HepG2 (cell line): ENCODE data around the gene PLK3. TPM values are rescaled to one million over a fixed set of nuclear protein-coding genes. Genes with fewer than 3 reads are reported as not detected.
A peak's percentile ranks its signal among the peaks of the same experiment; 100 is the strongest.

Experiments
- ATAC-seq: fragments of 200-7000 bp; cut with Tn5 transposase; 3 replicates; pipeline ENCODE4 v1.9.1; 2020; ENCODE audit warnings: mild to moderate bottlenecking, moderate library complexity
- BruUV-seq: library from RNA; stranded (reverse); fragments of 400-500 nt; replicated peaks from 2 replicates; lab custom pipeline; 2021; lab: Mats Ljungman, UMichigan
- CTCF ChIA-PET: fragments of 300-600 bp; formaldehyde crosslinking; extraction: SDS; loops from one replicate; lab custom pipeline; 2021; ENCODE audit warnings: low total read pairs, inconsistent platforms, low intra/inter-chr PET ratio; lab: Yijun Ruan, JAX
- POLR2A ChIA-PET: fragments of 350-600 bp; sonication (Branson Sonifier 250); formaldehyde crosslinking; loops from one replicate; lab custom pipeline; 2020; ENCODE audit warnings: antibody characterized with exemption, inconsistent platforms; lab: Yijun Ruan, JAX
- DNase-seq: peaks from one replicate; pipeline ENCODE4 v3.0.0-alpha.2; 2015; ENCODE audit warnings: low spot score
- FAIRE-seq: peaks from 3 replicates; lab custom pipeline; 2011; peaks lifted over from hg19 to GRCh38; lab: Jason Lieb, UNC
- H2AFZ ChIP-seq: one replicate; pipeline ENCODE4 v1.6.1; 2011; ENCODE audit warnings: low read length, inconsistent platforms
- H3K27ac ChIP-seq: fragments of 300-600 bp; 3 replicates; pipeline ENCODE4 v1.8.0; 2011; ENCODE audit warnings: mixed run types, mild to moderate bottlenecking, mixed read lengths, low read length, inconsistent platforms; ENCODE audit not compliant: insufficient read depth; ENCODE audit errors: extremely low read length
- H3K27me3 ChIP-seq, 2 experiments: fragments of 200-600 bp in 1 of 2; 2 replicates in 1 of 2; 3 replicates in 1 of 2; pipeline versions ENCODE4 v1.6.0 to v1.8.0; 2011; ENCODE audit warnings: low read length in 2 of 2, mild to moderate bottlenecking in 2 of 2, moderate library complexity in 2 of 2, inconsistent platforms in 1 of 2; ENCODE audit not compliant: insufficient read depth in 2 of 2, control insufficient read depth in 1 of 2
- H3K36me3 ChIP-seq, 2 experiments: fragments of 200-600 bp in 1 of 2; replicated peaks in 1 of 2; 2 replicates in 1 of 2; 3 replicates in 1 of 2; pipeline versions ENCODE4 v1.5.1 to v1.8.0; 2011; ENCODE audit warnings: low read length in 2 of 2, inconsistent platforms in 1 of 2; ENCODE audit not compliant: insufficient read depth in 2 of 2, control insufficient read depth in 1 of 2
- H3K4me1 ChIP-seq: 2 replicates; pipeline ENCODE4 v1.5.1; 2012; ENCODE audit warnings: low read length, inconsistent platforms; ENCODE audit not compliant: insufficient read depth
- H3K4me2 ChIP-seq: 2 replicates; pipeline ENCODE4 v1.6.0; 2011; ENCODE audit warnings: low read depth, low read length, inconsistent platforms
- H3K4me3 ChIP-seq, 3 experiments: fragments of 200-600 bp in 1 of 3; sonication (generic), shearing (Covaris generic) in 1 of 3; replicated peaks in 1 of 3; 2 replicates each; pipeline ENCODE4 v1.5.1; 2011 to 2016; ENCODE audit warnings: low read length in 3 of 3, inconsistent platforms in 2 of 3, low read depth in 2 of 3, mild to moderate bottlenecking in 2 of 3, control low read depth in 1 of 3, mixed read lengths in 1 of 3; ENCODE audit not compliant: insufficient read depth in 1 of 3
- H3K79me2 ChIP-seq: one replicate; pipeline ENCODE4 v1.6.1; 2011; ENCODE audit warnings: low read length, inconsistent platforms; ENCODE audit not compliant: insufficient read depth
- H3K9ac ChIP-seq: 2 replicates; pipeline ENCODE4 v1.6.0; 2011; ENCODE audit warnings: mild to moderate bottlenecking, low read depth, low read length, inconsistent platforms; ENCODE audit not compliant: insufficient read depth
- H3K9me3 ChIP-seq: 2 replicates; pipeline ENCODE4 v1.5.1; 2012; ENCODE audit warnings: mild to moderate bottlenecking, low read length
- H4K20me1 ChIP-seq: 2 replicates; pipeline ENCODE4 v1.6.0; 2011; ENCODE audit warnings: inconsistent platforms, mild to moderate bottlenecking, low read length, moderate library complexity; ENCODE audit not compliant: insufficient read depth
- AGO1 ChIP-seq: fragments of 200-400 bp; formaldehyde crosslinking; IDR thresholded peaks from 2 replicates; pipeline ENCODE4 v1.6.1; 2017; ENCODE audit warnings: mild to moderate bottlenecking, low read depth, low read length, moderate library complexity; ENCODE audit not compliant: poor library complexity, severe bottlenecking
- KLF16 ChIP-seq, 2 experiments: sonication (generic) in 1 of 2; formaldehyde crosslinking in 1 of 2; IDR thresholded peaks; 2 replicates each; pipeline versions ENCODE4 v1.6.1 to v1.8.0; 2016 to 2023; ENCODE audit warnings: missing genetic modification reagents in 2 of 2, missing compliant biosample characterization in 1 of 2
- NFYC ChIP-seq: IDR thresholded peaks from 2 replicates; pipeline ENCODE4 v1.6.1; 2016; ENCODE audit warnings: missing genetic modification reagents, missing compliant biosample characterization
- NR1H2 ChIP-seq: sonication (generic); formaldehyde crosslinking; IDR thresholded peaks from 2 replicates; pipeline ENCODE4 v1.8.1; 2022; ENCODE audit warnings: low read depth, missing genetic modification reagents, borderline replicate concordance
- RBAK ChIP-seq: sonication (generic); formaldehyde crosslinking; IDR thresholded peaks from 2 replicates; pipeline ENCODE4 v1.5.1; 2020; ENCODE audit warnings: mild to moderate bottlenecking, missing genetic modification reagents
- RXRB ChIP-seq: IDR thresholded peaks from 2 replicates; pipeline ENCODE4 v1.6.1; 2016; ENCODE audit warnings: borderline replicate concordance, missing genetic modification reagents, missing compliant biosample characterization
- SP5 ChIP-seq: IDR thresholded peaks from 2 replicates; pipeline ENCODE4 v1.6.1; 2016; ENCODE audit warnings: low read depth, borderline replicate concordance
- SRSF1 ChIP-seq: fragments of 200-400 bp; formaldehyde crosslinking; optimal IDR thresholded peaks from 2 replicates; pipeline ENCODE3; 2017; ENCODE audit warnings: mild to moderate bottlenecking, low read depth, low read length, moderate library complexity
- TBL1XR1 ChIP-seq: fragments of 150-350 bp; IDR thresholded peaks from 2 replicates; pipeline ENCODE4 v1.6.1; 2014; ENCODE audit warnings: borderline replicate concordance, low read length; ENCODE audit not compliant: partially characterized antibody
- TEAD3 ChIP-seq: optimal IDR thresholded peaks from 2 replicates; pipeline ENCODE3; 2016; ENCODE audit warnings: borderline replicate concordance
- ZBTB7A ChIP-seq: sonication (generic); formaldehyde crosslinking; IDR thresholded peaks from 2 replicates; pipeline ENCODE4 v1.8.0; 2022; ENCODE audit warnings: mild to moderate bottlenecking, missing genetic modification reagents
- ZEB1 ChIP-seq: IDR thresholded peaks from 2 replicates; pipeline ENCODE4 v1.6.1; 2012; ENCODE audit warnings: mild to moderate bottlenecking, low read depth, inconsistent platforms; ENCODE audit not compliant: insufficient replicate concordance
- ZNF264 ChIP-seq: sonication (generic); formaldehyde crosslinking; IDR thresholded peaks from 2 replicates; pipeline ENCODE4 v1.4.0; 2020; ENCODE audit warnings: missing genetic modification reagents
- ZNF382 ChIP-seq: sonication (generic); formaldehyde crosslinking; IDR thresholded peaks from 2 replicates; pipeline ENCODE4 v1.5.0; 2020; ENCODE audit warnings: missing genetic modification reagents, mild to moderate bottlenecking, borderline replicate concordance
- ZNF460 ChIP-seq: sonication (generic); formaldehyde crosslinking; IDR thresholded peaks from 2 replicates; pipeline ENCODE4 v1.5.1; 2020; ENCODE audit warnings: missing genetic modification reagents, mild to moderate bottlenecking, borderline replicate concordance
- ZNF556 ChIP-seq: sonication (generic); formaldehyde crosslinking; IDR thresholded peaks from 2 replicates; pipeline ENCODE4 v1.4.0; 2020; ENCODE audit warnings: mild to moderate bottlenecking, missing genetic modification reagents, borderline replicate concordance
- ZNF564 ChIP-seq: sonication (generic); formaldehyde crosslinking; IDR thresholded peaks from 2 replicates; pipeline ENCODE4 v1.8.1; 2023; ENCODE audit warnings: mild to moderate bottlenecking, missing genetic modification reagents
- ZNF598 ChIP-seq: sonication (generic); formaldehyde crosslinking; IDR thresholded peaks from 2 replicates; pipeline ENCODE4 v1.5.1; 2020; ENCODE audit warnings: mild to moderate bottlenecking, missing genetic modification reagents, borderline replicate concordance
- ZNF616 ChIP-seq: sonication (generic); formaldehyde crosslinking; IDR thresholded peaks from 2 replicates; pipeline ENCODE4 v1.5.0; 2020; ENCODE audit warnings: low read depth, mild to moderate bottlenecking, missing genetic modification reagents
- ZNF619 ChIP-seq: sonication (generic); formaldehyde crosslinking; IDR thresholded peaks from 2 replicates; pipeline ENCODE4 v1.4.0; 2020; ENCODE audit warnings: mild to moderate bottlenecking, missing genetic modification reagents
- ZNF879 ChIP-seq: sonication (generic); formaldehyde crosslinking; IDR thresholded peaks from 2 replicates; pipeline ENCODE4 v1.8.1; 2023; ENCODE audit warnings: missing genetic modification reagents
- ZUFSP ChIP-seq: sonication (generic); formaldehyde crosslinking; IDR thresholded peaks from 2 replicates; pipeline ENCODE4 v1.9.0; 2021; ENCODE audit warnings: missing genetic modification reagents, mild to moderate bottlenecking, borderline replicate concordance
- WGBS: methylation state at CpG from one replicate; pipeline ENCODE4 v1.1.6; 2017; ENCODE audit warnings: low lambda C conversion rate; 5-methylcytosine and 5-hydroxymethylcytosine counted together
- in situ Hi-C: cut with HindIII; loops from 2 replicates; pipeline ENCODE4 v1.10.0; 2017; ENCODE audit warnings: low pct_unique_long_range_greater_than_20kb; ENCODE audit not compliant: extremely low pct_ligation_motif_present
- intact Hi-C: fragments of 100-400 bp; cut with micrococcal nuclease; formaldehyde crosslinking; loops from one replicate; pipeline ENCODE4 v1.10.0; 2022; ENCODE audit not compliant: unreplicated experiment
- polyA plus RNA-seq, 8 experiments: library from polyadenylated mRNA; depleted of rRNA in 3 of 8; stranded (reverse) in 7 of 8; unstranded in 1 of 8; fragments of >200 nt; fragmentation: Illumina TruSeq in 4 of 8; extraction: Trizol in 4 of 8; gene quantifications; 2 replicates each; pipeline versions ENCODE4 v1.2.1 to v1.2.3, GENCODE V29; 2011 to 2016; ENCODE audit warnings: low read depth in 4 of 8, missing spikeins in 1 of 8, mixed read lengths in 1 of 8; ENCODE audit not compliant: insufficient read depth in 1 of 8
- total RNA-seq, 5 experiments: library from RNA; depleted of rRNA; stranded (reverse); fragments of >200 nt; fragmentation: Illumina TruSeq; extraction: Trizol; gene quantifications; 2 replicates each; pipeline ENCODE4 v1.2.3, GENCODE V29; 2016; ENCODE audit warnings: low read depth in 1 of 5

PLK3 gene
- total and polyA plus RNA-seq, 2 of the 13 experiments (the other 11 are each of a cell fraction or from before 2014, with no cell fraction given): 9.8 to 16.9 TPM

DNA sequence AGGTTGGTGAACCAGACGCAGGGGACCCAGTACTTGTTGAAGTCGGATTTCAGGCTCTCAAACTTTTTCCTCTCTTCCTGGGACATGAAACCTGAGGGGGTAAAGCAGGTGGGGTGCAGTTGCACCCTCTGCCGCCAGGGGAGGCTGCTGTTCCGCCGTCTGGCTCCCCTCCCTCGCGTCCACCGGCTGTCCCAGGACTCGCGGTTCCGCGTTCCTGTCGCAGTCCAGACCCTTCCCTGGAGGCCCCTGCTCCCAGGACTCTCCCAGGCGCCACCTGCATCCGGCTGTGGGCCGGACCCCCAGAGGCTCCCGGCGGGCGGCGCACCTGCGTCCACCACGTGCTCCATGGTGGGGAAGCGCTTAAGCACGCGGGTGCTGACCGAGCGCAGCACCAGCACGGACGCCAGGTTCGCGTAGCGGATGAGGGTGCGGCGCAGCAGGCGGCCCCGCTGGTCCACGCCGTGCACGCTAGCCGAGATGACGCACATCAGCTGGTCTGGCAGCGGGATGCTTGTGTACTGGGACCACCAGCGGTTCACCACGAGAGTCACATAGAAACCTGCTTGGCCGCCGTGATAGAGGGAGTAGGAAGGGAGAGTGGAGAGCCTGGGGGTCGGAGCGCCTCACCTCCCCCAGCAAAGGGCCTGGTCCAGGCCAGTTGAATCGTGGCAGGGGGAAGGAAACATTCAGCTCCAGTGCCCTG, 13.9 kb upstream of the PLK3 start:
- POLR2A ChIA-PET: interaction anchor here (0.7 to 5.7 kb wide), 10 partner anchors 10 to 554 kb away, joined by 3 to 34 read pairs (median 12); partner anchors contain the start of genes BTBD19, DYNLT4, HECTD3 and MUTYH
- TF ChIP-seq ZNF564 (CRISPR knock-in tag) (no peak), ZNF382 (CRISPR knock-in tag) (no peak), ZEB1 (no peak), ZNF598 (CRISPR knock-in tag) (peak; percentile 74; the same call in 1 of the 2 replicates), ZUFSP (no peak), ZBTB7A (no peak; the same call in 1 of the 2 replicates), SP5 (CRISPR knock-in tag) (no peak), TEAD3 (peak; percentile 91), ZNF460 (CRISPR knock-in tag) (no peak), NFYC (CRISPR knock-in tag) (no peak), RXRB (CRISPR knock-in tag) (no peak), ZNF879 (CRISPR knock-in tag) (no peak), SRSF1 (peak; percentile 89), ZNF616 (CRISPR knock-in tag) (0 out of 2 replicates have a peak, but pooled peaks have one; percentile 55), KLF16 (CRISPR knock-in tag; IDR thresholded peaks at IDR 0.05) (0 out of 4 replicates have a peak, but pooled peaks of 1 of the 2 experiments have one; percentile 28), ZNF619 (CRISPR knock-in tag) (peak; percentile 74; the same call in 1 of the 2 replicates), ZNF556 (CRISPR knock-in tag) (no peak), TBL1XR1 (no peak), NR1H2 (CRISPR knock-in tag) (0 out of 2 replicates have a peak, but pooled peaks have one; percentile 15), ZNF264 (CRISPR knock-in tag) (no peak), AGO1 (peak; percentile 76), RBAK (CRISPR knock-in tag) (no peak)

More for the DNA sequence above, 13.9 kb upstream of the PLK3 start:
- H3K27ac ChIP-seq: no peak overlapping the region
- 40% methylated on average over 28 of the region's 49 CpGs for WGBS
- DNase-seq: peak; percentile 60
- H3K36me3 ChIP-seq: no peaks in the 10 kb centered on the region
- CTCF ChIA-PET: no interaction called here
- H2AFZ ChIP-seq: no peak overlapping the region
- H4K20me1 ChIP-seq: no peaks in the 10 kb centered on the region
- no peaks in the 10 kb centered on the region for H3K9me3 ChIP-seq
- in situ Hi-C loops: no loop called here
- H3K4me3 ChIP-seq: peak overlapping the region in 2 of 3 experiments; percentile 34 to 79; a peak in 3 of 6 replicates
- peak; percentile 23 for ATAC-seq
- no TSS peak for BruUV-seq
- peaks cover 3 to 17% of the 10 kb centered on the region in 2 experiments; a peak in 2 of 5 replicates for H3K27me3 ChIP-seq
- H3K4me2 ChIP-seq: peak overlapping the region; percentile 76
- intact Hi-C loops: no loop called here
- peak overlapping the region; percentile 41 for H3K9ac ChIP-seq
- peak; percentile 68 for FAIRE-seq
- no peaks in the 10 kb centered on the region for H3K79me2 ChIP-seq
- peaks cover 61% of the 10 kb centered on the region for H3K4me1 ChIP-seq
